HG03097 (cell line): ENCODE data around the gene KSR2.
A peak's percentile ranks its signal among the peaks of the same experiment; 100 is the strongest.
"Not testable (repeated sequence)": the region's sequence is repeated elsewhere in the genome, so short reads cannot be mapped to it uniquely, and the experiment has no call there.

Source experiments
- ATAC-seq: cut with Tn5 transposase; IDR thresholded peaks from one replicate; pipeline ENCODE4 v1.9.1; 2021; ENCODE audit not compliant: unreplicated experiment, low FRiP score

The KSR2 gene

DNA sequence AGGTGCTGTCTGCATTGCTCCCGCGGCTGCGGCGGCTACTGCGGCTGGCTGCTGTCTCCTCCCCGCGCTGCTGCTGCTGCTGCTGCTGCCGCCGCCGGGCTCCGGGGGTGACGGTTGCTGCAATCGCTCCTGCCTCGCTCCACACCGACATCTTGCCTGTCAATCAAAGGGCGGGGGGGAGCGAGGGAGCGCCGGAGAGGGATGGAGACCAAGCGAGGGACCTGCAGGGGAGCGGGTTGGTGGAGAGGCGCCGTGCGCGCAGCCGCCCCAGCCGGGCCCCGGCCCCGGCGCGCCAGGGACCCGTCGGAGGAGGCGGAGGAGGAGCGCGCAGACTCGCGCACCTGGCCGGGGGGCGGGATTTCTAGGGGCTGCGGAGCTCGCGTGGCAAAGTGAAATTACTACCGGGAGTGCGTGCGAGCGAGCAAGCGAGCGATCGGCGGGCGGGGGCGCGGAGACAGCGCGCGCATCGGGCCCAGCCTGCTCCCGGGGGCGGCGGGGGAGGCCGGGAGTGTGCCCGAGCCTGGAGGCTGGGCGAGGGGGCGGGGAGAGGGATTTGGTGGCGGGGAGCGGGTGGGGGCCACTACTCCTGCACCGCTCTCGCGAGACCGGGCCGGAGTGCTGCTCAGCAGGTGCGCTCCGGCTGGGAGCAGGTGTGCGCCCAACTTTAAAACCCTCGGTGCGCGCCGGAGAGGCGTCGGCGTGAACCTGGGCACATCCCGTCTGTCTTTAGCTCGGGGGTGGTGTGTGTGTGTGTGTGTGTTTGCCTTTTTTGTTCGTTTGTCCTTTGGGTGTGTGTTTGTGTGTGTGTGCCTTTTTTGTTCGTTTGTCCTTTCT, at the start of gene KSR2:
Gene KSR2, minus strand, starts transcription at position 165 of the 834 bp plus-strand sequence. CDS start 735 bp downstream, outside the sequence.
- no peak for ATAC-seq

DNA sequence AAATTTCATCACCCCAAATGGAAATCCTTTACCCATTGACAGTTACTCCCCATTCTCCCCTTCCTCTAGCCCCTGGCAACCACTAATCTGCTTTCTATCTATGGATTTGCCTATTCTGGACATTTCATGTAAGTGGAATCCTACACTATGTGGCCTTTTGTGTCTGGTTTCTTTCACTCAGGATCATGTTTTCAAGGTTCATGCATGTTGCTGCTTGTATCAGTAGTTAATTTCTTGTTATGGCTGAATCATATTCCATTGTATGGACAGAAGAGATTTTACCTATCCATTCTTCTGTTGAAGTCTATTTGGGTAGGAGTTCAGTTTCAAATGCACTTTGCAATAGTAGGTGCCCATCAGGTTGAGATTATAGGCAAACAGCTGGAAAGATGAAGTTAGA, 49.1 kb upstream of the KSR2 start:
- no peak for ATAC-seq

DNA sequence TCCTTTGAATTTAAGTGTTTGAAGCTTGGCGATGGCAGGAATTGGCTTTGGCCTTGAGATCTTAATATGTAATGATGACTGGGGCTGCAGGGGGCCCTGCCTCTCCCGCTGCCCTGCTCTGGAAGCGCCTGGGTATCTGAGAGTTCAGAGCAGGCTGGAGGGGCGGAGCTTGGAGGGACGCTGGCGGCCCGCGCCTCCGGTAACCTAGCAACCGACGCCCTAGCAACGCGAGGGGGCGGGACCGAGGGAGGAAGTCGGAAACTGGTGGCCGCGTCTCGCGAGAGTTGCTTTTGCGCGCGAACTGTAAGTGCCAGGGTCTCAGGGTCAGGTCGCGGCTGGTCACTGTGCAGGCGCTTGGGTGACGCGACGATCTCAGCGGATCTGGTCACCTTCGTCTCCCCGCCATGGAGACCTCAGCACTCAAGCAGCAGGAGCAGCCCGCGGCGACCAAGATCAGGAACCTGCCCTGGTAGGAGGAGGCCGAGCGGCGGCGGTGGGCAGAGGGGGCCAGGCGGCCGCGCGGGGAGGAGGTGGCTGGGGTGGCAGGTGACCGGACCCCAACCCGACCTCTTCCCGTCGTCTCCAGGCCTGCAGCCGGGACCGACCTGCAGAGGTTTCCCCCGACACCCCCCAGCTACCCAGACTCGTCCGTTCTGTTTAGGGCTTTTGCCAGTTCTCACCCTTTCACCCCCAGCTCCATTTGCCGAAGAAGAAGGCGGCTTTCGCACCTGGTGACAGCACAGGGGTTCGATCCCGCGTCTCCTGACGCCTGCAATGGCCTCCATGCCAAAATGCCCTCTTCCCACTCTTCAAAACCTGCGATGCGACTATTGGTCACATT, 47.9 kb upstream of the KSR2 start, which contains the start of gene RFC5:
Gene RFC5, plus strand, starts transcription at position 280 of the 841 bp plus-strand sequence. Its CDS starts 125 bp downstream, at position 405.
- peak; percentile 95 for ATAC-seq

DNA sequence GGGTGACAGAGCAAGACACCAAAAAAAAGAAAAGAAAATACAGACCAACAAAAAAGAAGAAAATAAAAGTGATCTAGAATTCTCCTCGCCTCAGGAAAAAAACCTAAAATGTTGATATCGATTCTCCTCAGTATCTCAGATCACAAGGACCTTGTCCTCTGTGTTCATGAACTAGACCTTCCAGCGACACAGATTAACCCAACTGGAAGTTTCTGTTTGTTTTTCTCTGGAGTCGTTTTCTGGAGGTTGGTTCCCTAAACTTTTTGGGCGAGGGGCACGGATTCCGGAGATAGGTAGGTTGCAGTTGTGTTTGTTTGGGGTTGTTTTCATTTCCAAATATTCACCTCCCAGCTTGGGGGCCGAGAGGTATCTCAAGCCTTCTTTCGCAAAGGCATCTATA, 47.2 kb upstream of the KSR2 start:
- no peak for ATAC-seq

DNA sequence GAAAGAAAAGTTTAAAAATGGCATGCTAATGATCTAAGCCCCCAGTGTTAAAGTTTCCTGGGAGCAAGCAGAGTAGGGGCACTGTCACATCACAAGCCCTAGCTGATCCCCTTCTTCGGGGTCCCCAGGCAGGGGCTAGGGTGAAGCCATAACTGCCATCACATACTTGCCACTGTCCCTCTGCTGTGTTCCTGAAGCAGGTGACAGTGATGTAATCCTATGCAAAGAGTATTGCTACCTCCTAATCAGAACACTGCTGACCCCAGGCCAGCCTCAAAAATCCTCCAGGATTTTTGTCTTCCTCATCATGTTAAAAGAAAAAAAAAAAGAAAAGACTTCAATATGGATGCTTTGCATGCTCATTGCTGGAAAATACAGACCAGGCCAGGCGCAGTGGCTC, 46.5 kb upstream of the KSR2 start:
- no peak for ATAC-seq

DNA sequence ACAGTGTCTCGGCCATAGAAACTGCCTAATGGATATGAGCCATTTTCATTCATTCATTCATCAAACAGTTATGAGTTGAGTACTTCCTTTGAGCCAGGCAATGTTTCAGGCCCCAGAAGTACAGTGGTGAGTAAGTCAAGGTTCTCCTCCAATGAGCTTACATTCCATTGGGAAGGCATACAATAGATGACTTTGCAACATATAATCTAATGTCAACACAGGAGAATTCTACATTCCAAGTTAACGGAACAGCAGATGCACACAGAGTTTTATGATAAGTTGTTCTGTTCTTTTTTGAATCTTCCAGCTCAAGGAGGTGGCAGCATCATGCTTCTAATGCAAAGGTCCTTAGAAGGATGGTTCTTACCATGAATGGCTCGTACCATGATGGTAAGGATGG, 44.5 kb upstream of the KSR2 start:
- ATAC-seq = no peak

DNA sequence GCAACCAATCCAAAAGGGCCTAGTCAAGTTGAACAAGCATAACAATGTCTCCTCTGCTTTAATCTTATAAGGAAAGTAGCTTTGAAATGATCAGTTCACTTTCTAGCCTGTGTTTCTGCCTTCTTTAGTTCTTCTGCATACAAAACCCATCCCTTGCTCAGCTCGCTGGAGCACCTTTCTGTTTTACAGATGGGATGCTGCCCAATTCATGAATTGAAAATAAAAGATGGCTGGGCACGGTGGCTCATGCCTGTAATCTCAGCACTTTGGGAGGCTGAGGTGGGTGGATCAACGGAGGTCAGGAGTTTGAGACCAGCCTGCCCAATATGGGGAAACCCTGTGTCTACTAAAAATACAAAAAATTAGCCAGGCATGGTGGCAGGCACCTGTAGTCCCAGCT, 43.2 kb upstream of the KSR2 start:
- no peak for ATAC-seq

DNA sequence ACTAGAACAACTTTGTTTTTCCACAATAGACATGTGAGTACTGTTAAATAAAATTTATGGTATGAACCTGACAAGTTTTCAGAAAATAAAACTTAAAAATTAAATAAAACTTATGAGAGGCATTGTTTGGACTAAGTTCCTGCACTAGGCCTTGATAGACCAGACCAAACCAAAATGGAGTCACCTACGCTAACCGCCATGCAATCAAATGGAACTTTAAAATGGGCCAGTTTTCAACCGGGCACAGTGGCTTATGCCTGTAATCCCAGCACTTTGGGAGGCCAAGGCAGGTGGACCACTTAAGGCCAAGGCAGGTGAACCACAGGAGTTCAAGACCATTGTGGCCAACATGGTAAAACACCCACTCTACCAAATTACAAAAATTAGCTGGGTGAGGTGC, 42.6 kb upstream of the KSR2 start:
- no peak for ATAC-seq

DNA sequence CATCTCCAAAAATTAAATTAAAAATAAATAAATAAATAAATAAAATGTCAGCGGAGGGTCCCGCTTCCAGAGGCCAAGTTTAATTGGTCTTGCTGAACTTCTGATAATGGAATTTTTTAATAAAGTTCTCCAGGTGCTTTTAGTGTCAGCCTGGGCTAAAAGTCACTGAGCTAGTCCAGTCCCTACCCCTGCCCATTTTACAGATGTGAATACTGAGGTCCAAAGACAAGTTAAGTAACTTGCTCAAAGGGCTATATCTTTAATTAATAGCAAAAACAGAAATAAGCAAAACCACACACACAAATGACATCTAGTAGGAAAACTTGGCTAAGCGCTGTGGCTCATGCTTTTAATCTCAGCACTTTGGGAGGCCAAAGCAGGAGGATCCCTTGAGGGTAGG, 42.1 kb upstream of the KSR2 start:
- ATAC-seq = no peak

DNA sequence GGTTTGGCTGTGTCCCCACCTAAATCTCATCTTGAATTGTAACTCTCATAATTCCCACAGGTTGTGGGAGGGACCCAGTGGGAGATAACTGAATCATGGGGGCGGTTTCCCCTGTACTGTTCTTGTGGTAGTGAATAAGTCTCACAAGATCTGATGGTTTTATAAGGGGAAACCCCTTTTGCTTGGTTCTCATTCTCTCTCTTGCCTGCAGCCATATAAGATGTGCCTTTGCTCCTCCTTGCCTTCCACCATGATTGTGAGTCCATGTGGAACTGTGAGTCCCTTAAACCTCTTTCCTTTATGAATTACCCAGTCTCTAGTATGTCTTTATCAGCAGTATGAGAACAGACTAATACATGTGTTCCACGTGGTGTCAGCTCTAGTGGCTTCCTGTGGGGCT, 31.0 kb upstream of the KSR2 start:
- ATAC-seq = not testable (repeated sequence)

DNA sequence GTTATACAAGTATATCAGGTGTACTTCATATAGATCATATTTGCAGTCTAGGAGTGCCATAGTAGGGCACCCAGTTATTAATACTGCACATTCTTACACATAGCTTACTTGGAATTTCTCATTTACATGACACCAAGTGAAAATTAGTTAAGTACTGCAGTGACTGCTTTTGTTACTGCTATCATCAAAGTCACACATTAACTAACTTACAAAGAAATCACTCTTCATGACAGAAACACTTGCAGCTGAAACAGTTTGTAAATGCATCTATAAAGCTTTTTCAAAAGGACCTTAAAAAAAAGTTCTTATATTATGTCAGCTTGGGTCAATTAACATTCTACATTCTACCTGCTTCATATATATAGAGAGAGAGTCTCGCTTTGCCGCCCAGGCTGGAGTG, 29.9 kb upstream of the KSR2 start:
- ATAC-seq = no peak

DNA sequence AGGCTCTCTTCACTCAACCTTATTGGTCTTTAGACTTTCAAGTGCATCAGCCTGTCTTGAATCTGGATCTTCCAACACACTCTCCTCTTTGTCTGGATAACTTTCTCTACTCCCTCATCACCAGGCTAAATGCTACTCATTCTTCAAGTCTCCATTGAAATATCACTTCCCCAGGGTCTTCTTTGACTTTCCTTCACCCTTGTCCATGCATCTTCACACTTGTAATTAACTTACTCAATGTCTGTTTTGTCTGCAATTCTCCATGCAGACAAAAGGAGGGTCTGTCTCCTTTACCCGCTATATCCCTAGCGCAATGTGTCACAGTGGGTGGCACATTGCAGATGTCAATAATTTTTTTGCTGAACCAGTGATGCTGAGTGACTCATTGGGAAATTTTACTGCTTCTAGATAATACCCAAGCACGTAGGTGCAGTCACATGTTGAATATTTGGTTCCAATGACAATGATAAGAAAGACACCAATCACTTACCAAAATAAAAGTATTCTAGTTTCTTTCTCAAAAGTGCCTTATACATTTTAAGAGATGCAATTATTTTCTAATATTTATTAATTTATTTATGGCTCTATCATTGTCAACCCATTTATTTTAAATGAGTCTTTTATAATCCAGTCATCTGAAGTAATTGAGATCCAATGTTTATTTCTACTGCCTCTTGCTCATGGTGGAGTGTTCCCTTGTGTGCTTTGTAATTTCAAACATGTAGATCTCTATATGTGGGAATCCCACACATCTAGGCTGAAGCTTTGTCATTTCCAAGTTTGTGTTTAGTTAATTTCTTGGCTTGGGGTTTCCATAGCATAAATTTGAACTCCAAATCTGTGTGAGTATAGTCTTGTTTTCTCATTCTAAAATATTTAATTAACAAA, 26.0 kb upstream of the KSR2 start:
- ATAC-seq = no peak

DNA sequence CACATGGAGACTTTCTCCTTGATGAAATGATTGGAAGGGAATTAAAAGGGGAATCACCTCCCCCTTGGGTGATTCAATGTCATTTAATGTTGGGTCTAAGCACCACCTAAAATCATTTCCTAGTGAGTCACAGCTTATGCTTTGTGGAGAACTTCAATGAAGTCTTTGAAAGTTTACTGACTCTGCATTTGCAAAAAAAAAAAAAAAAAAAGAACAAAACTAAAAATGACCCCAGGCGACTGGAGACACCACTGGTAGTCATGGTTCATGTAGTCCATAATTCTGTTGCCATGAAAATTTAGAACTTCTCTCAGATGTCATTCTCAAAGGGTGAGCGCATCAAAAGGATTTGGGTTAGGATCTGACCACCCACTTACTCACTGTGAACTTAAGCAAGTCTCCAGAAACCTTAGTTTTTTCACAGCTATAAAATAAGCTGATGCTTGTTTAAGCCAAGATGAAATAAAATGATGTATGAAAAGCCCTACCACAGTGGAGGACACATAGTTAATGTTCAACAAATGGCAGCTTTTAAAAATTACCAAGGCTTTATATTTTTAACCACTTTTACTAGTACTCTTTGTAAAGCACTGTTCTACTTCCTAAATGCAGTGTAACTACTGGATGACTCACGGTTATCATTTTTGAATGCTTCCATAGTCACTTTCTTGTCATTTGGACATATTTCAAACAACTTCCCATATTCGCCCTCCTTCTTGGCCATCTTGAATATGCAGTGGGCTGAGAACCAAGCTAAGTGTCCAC, 18.1 kb upstream of the KSR2 start:
- ATAC-seq = no peak

DNA sequence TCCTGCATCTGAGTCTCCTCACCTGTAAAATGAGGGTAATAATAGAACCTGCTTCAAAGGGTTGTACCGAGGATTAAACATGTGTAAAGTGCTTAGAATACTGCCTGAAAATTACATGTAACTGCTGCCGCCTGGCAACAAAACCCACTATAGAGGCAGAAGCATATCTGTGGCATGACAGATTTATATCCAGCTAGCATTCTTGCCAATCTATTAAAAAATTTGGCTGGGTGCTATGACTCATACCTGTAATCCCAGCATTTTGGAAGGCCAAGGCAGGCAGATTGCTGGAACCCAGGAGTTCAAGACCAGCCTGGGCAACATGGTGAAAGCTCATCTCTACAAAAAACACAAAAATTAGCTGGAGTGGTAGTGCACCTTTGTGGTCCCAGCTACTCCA, 16.4 kb upstream of the KSR2 start:
- ATAC-seq = no peak

DNA sequence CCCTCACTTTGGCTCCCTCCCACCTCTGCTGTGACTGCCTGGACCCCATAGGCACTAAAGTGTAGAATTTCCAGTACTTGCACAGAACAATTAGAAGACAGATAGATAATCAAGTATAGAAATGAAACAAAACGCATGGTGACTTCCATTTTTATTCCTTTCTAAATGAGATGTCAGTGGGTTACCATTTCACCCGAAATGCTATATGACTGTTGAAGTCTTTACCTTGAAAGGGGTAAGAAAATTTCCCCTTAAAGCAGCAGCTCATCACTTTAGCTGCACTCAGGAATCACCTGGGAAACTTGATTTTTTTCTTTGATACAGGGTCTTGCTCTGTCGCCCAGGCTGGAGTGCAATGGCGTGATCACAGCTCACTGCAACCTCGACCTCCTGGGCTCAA, 12.5 kb upstream of the KSR2 start:
- no peak for ATAC-seq

DNA sequence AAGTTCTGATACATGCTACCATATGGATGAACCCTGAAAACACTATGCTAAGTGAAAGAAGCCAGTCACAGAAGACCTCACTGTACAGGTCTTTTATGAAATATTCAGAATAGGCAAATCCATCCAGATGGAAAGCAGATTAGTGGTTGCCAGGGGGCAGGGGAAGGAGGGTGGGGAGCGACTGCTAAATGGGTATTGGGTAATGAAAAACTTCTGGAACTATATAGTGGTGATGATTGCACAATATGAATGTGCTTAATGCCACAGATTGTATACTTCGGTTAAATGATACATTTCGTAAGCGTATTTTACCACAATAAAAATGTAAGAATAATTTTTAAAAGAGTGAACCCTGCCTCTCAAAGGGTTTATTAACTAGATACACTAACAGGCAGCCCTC, 11.8 kb upstream of the KSR2 start:
- ATAC-seq = no peak

DNA sequence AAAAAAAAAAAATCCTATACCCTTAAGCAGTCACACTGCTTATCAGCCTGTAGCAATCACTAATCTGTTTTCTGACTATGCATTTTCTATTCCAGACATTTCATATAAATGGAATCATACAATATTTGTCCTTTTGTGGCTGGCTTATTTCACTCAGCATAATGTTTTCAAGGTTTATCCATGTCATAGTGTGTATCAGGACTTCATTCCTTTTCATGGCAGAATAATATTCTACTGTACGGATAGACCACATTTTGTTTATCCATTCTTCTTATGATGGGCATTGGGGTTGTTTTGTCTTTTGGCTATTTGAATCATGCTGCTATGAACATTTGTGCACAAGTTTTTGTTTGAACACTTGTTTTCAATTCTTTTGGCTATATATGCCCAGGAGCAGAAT, 8.6 kb upstream of the KSR2 start:
- no peak for ATAC-seq

DNA sequence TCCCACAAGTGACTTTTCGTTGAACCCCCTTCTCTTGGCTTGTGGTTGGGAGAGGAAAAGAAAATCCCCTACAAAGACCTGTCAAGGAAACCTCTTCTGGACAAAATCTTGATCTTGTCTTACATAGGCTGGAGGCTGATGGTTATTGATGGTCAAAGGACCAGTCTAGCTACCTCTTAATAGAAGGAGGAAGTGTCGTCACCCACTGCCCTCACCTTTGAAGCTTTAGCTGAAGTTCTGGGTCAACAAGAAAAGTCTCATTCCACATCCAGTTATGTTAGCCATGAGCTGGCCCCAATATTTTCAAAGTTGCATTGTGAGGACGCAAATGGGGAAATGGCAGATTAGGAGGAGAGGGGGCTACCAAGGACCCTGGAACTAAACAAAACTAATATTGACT, 6.2 kb upstream of the KSR2 start:
- ATAC-seq = no peak

DNA sequence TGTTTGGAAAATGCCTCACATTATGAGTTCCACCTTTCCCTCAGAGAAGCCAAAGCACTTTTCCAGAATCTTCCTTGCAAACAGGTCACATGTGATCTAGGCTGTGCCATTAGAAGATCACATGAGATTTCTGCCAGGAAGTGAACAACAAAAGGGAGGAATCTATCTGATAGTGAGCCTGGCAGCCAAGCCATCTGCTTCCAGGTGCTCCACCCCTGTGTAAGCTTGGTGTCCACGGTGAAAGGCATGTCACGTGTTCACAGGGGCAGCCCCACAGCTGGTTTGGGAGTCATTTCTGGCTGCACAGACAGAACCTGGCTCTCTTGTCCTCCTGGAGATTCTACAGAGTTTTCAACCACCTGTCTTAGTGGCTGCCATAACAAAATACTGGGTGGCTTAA, 3.5 kb upstream of the KSR2 start:
- ATAC-seq = no peak

DNA sequence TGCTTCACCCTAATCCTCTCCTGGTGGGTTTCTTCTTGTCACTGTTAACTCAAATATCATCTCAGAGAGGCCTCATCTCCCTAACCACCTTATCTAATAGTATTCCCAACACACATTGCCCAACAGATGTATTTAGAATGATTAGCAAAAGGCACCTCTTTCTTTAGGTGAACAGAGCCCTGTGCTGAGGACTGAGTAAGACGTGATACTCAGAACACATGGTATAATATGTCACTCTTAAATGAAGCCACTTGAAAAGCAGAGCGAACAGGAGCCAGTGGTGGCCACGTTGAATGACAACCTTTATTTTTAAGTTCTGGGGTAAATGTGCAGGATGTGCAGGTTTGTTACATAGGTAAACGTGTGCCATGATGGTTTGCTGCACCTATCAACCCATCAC, 1.5 kb upstream of the KSR2 start:
- ATAC-seq = no peak
